ENCODE results near the gene NABP1. TPM values are rescaled to one million over a fixed set of nuclear protein-coding genes. Genes with fewer than 3 reads are reported as not detected.

NABP1 gene
- total and polyA plus RNA-seq, 2 experiments from 2014 or later, result 19.6 to 40.0 TPM

DNA sequence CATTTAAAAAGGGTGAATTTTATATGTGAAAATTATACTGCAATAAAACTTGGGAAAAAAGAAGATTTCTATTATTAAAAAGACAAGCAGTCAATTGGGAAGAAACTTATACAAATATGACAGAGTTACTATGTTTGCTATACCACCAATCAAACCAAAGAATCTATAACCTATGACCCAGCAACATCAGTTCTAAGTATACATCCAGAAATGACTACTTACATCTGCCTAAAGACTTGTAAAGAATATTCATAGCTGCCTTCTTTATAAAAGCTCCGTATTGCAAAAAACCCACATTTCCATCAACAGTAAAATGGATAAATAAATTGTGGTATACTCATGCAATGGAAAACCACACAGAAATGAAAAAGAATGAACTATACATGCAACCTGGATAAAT, 32.9 kb upstream of the NABP1 start:
- no peak overlapping the region for H3K4me2 ChIP-seq
- WGBS (ENCODE audit: low lambda C conversion rate, missing lambda C conversion rate), result 100% methylated on average over 1 of the region's 1 CpG
- no peaks in the 10 kb centered on the region for H4K20me1 ChIP-seq (ENCODE audit: insufficient read depth, poor library complexity, severe bottlenecking)
- no peaks in the 10 kb centered on the region for H3K36me3 ChIP-seq (replicated peaks; ENCODE audit: insufficient read depth, low read depth)
- no peak for DNase-seq (ENCODE audit: low spot score)
- H3K79me2 ChIP-seq, result no peaks in the 10 kb centered on the region
- no peak overlapping the region for H3K4me3 ChIP-seq
- no peaks in the 10 kb centered on the region for H3K27me3 ChIP-seq
- TF ChIP-seq EZH2phosphoT487 (IDR thresholded peaks at IDR 0.05; ENCODE audit: low read depth, severe bottlenecking, unreplicated experiment) (no peak), EZH2 (IDR thresholded peaks at IDR 0.05; ENCODE audit: borderline replicate concordance) (no peak)
- TF ChIP-seq, protein P1, sequence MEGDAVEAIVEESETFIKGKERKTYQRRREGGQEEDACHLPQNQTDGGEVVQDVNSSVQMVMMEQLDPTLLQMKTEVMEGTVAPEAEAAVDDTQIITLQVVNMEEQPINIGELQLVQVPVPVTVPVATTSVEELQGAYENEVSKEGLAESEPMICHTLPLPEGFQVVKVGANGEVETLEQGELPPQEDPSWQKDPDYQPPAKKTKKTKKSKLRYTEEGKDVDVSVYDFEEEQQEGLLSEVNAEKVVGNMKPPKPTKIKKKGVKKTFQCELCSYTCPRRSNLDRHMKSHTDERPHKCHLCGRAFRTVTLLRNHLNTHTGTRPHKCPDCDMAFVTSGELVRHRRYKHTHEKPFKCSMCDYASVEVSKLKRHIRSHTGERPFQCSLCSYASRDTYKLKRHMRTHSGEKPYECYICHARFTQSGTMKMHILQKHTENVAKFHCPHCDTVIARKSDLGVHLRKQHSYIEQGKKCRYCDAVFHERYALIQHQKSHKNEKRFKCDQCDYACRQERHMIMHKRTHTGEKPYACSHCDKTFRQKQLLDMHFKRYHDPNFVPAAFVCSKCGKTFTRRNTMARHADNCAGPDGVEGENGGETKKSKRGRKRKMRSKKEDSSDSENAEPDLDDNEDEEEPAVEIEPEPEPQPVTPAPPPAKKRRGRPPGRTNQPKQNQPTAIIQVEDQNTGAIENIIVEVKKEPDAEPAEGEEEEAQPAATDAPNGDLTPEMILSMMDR (IDR thresholded peaks at IDR 0.05; ENCODE audit: poor library complexity), result no peak
- no peaks in the 10 kb centered on the region for H3K9me2 ChIP-seq (replicated peaks; ENCODE audit: insufficient read depth)
- H2AFZ ChIP-seq, result no peak overlapping the region
- no peak overlapping the region for H3K27ac ChIP-seq
- H3K4me1 ChIP-seq (ENCODE audit: insufficient read depth), result no peaks in the 10 kb centered on the region
- H3K9me3 ChIP-seq (ENCODE audit: low read depth), result no peaks in the 10 kb centered on the region

DNA sequence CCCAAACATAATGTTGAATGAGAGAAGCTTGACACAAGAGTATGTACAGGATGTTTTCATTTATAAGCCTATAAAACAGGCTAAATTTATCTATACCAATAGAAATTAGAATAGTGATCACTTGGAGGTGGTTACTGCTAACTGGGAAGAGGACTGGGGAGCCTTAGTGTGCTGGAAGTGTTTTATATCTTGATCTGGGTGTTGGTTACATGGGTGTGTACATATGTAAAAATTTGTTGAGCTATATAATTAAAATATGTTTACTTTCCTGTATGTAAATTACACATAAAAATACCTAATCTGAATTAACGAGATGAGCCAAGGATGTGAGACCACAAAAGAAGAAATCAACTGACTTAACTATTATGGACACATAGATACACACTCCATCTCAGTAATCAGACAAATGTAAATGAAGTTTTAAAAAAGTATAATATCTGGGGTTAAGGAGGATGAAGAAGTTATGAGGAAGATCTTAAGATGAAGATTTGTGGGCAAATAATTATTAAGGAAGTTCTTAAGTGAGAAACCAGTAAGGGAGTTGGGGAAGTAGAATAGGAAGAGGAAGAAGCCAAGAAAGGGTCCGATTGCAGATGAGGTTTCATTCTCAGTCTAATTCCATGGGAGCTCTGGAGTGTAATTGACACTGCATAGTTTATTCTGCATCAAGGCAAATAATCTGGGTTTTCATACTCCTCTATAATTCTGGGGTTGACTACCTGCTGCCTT, 32.3 kb upstream of the NABP1 start:
- no peaks in the 10 kb centered on the region for H4K20me1 ChIP-seq (ENCODE audit: insufficient read depth, poor library complexity, severe bottlenecking)
- WGBS (ENCODE audit: low lambda C conversion rate, missing lambda C conversion rate), result 44% methylated on average over 2 of the region's 2 CpGs
- no peaks in the 10 kb centered on the region for H3K9me3 ChIP-seq (ENCODE audit: low read depth)
- no peaks in the 10 kb centered on the region for H3K9me2 ChIP-seq (replicated peaks; ENCODE audit: insufficient read depth)
- H3K27ac ChIP-seq, result no peak overlapping the region
- no peak overlapping the region for H3K4me2 ChIP-seq
- DNase-seq (ENCODE audit: low spot score), result no peak
- no peak overlapping the region for H2AFZ ChIP-seq
- no peak for TF ChIP-seq EZH2phosphoT487 (IDR thresholded peaks at IDR 0.05; ENCODE audit: low read depth, severe bottlenecking, unreplicated experiment)
- TF ChIP-seq, protein P1 (IDR thresholded peaks at IDR 0.05; ENCODE audit: poor library complexity), result no peak
- no peaks in the 10 kb centered on the region for H3K36me3 ChIP-seq (replicated peaks; ENCODE audit: insufficient read depth, low read depth)
- no peaks in the 10 kb centered on the region for H3K79me2 ChIP-seq
- H3K27me3 ChIP-seq, result no peaks in the 10 kb centered on the region
- no peaks in the 10 kb centered on the region for H3K4me1 ChIP-seq (ENCODE audit: insufficient read depth)
- no peak overlapping the region for H3K4me3 ChIP-seq

- no peaks in the 10 kb centered on the region for H3K27me3 ChIP-seq
- H3K4me2 ChIP-seq, result no peak overlapping the region
- H3K4me1 ChIP-seq (ENCODE audit: insufficient read depth), result no peaks in the 10 kb centered on the region
- TF ChIP-seq, protein P1 (IDR thresholded peaks at IDR 0.05; ENCODE audit: poor library complexity), result no peak
- TF ChIP-seq EZH2phosphoT487 (IDR thresholded peaks at IDR 0.05; ENCODE audit: low read depth, severe bottlenecking, unreplicated experiment) (no peak), EZH2 (IDR thresholded peaks at IDR 0.05; ENCODE audit: borderline replicate concordance) (no peak)
- WGBS (ENCODE audit: low lambda C conversion rate, missing lambda C conversion rate), result 85% methylated on average over 6 of the region's 6 CpGs
- H3K9me3 ChIP-seq (ENCODE audit: low read depth), result no peaks in the 10 kb centered on the region
- no peak for DNase-seq (ENCODE audit: low spot score)
- H2AFZ ChIP-seq, result no peak overlapping the region
- no peaks in the 10 kb centered on the region for H3K79me2 ChIP-seq
- H3K9me2 ChIP-seq (replicated peaks; ENCODE audit: insufficient read depth), result no peaks in the 10 kb centered on the region
- H4K20me1 ChIP-seq (ENCODE audit: insufficient read depth, poor library complexity, severe bottlenecking), result no peaks in the 10 kb centered on the region
- H3K36me3 ChIP-seq (replicated peaks; ENCODE audit: insufficient read depth, low read depth), result no peaks in the 10 kb centered on the region
- no peak overlapping the region for H3K4me3 ChIP-seq
- no peak overlapping the region for H3K27ac ChIP-seq
These were observed 31.6 kb upstream of the NABP1 start for GRCh38 chr2:191646163-191646902.
